Activated CD4-positive, CD25-positive, alpha-beta regulatory T cell treated with anti-CD3 and anti-CD28 coated beads, Interleukin-2, amount 50 U/mL, for 72 hours (primary cell): ENCODE measurements around the gene SNRPA.
A peak's percentile ranks its signal among the peaks of the same experiment; 100 is the strongest.
"Not testable (repeated sequence)": the region's sequence is repeated elsewhere in the genome, so short reads cannot be mapped to it uniquely, and the experiment has no call there.

Experiments
- DNase-seq: peaks from one replicate; pipeline ENCODE4 v3.0.0; 2021

The SNRPA gene

DNA sequence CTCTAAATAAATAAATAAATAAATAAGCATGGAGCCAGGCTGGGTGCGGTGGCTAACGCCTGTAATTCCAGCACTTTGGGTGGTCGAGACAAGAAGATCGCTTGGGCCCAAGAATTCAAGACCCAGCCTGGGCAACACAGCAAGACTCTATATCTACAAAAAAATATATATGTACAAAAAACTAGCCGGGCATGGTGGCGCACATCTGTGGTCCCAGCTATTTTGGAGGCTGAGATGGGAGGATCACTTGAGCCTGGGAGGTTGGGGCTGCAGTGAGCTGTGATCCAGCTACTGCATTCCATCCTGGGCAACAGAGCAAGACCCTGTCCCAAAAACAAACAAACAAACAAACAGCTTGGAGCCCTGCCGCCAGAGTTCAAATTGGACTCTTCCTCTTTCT is 3.5 kb upstream of the SNRPA start:
- DNase-seq = no peak

DNA sequence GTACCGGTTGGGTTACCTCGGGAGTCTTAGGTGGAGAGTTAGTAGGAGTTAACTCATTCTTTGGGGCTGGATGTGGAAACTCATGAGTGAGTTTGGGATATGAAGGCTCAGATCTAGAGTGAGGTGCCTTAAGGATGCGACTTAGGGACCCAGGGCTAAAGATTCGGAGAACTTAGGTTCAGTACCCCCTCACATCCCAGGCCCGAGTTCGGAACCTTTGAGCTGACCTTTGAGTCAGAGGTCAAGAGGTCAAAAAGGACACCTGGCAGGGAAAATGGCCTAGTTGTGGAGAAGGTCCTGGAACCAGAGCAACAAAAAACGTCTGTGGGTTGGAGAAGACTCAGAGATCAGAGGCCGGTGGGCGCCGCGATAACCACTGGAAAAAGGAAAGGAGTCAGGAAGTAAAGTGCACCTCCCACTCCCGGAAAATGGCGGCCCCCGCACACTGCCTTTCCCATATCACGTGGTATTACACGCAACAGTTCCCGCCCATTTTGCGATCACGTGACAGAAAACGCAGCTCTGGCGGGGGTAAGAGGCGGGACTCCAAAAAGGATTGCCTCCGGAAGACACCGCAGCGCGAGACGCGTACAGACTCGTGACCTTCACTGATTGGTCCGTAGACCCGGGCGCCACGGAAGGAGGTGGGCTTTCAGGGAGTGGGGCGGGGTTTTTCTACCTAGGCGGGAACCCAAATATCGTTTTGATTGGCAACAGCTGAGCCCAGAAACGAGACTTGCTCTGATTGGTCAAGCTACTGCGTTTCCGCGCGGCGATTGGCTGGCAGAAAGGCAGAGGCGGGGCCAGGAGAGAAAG is 737 bp upstream of the SNRPA start, which contains the start of gene ACTMAP:
Gene ACTMAP, minus strand, starts transcription at position 420 of the 816 bp plus-strand sequence. CDS start 674 bp downstream, outside the sequence.
- DNase-seq = peak; percentile 98

DNA sequence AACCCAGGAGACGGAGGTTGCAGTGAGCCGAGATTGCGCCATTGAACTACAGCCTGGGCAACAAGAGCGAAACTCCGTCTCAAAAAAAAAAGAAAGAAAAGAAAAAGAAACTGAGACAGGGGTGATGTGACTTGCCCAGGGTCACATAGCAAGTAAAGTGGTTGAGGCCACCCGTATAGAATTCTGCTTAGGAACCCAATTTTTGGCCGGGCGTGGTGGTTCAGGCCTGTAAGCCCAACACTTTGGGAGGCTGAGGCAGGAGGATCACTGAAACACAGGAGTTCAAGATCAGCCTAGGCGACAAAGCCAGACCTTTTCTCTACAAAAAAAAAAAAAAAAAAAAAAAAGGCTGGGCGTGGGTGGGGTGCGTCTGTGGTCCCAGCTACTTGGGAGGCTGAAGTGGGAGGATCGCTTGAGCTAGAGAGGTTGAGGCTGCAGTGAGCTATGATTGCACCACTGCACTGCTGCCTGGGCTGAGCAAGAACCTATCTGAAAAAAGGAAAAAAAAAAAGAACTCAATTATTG is 1.3 kb downstream of the SNRPA start:
- DNase-seq = no peak

DNA sequence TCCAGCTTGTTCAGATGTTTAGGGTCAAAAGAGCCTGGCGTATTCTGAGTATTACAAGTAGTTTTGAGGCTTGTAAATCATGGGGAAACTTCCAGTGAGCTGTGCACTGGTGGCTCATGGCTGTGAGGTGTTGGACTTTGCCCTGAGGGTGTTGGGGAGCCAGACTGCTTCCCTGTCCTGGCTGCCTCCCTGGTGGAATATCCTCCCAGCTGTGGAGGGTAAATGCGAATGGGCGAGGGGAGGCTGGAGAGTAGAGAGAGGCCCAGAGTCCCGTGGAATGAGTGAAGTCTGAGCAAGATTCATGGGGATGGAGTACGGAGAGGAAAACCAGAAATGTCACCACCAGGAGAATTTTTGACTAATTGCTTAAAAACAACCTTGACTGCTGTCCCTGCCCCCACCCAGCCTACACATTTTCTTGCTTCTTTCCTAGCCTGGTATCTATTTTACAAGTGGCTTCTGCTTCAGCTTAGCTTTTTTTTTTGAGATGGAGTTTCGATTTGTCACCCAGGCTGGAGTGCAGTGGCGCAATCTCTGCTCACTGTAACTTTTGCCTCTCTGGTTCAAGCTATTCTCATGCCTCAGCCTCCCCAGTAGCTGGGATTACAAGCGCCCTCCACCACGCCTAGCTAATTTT is 3.7 kb downstream of the SNRPA start:
- DNase-seq = no peak

DNA sequence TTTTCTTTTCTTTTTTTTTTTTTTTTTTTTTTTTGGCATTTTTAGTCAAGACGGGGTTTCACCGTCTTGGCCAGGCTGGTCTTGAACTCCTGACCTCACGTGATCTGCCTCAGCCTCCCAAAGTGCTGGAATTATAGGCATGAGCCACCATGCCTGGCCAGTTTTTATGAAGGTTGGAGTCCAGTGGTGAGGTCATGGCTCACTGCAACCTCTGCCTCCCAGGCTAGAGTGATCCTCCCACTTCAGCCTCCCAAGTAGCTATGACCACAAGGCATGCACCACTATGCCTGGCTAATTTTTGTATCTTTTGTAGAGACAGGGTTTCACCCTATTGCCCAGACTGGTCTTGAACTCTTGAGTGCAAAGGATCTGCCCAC is 4.2 kb downstream of the SNRPA start:
- DNase-seq = no peak

DNA sequence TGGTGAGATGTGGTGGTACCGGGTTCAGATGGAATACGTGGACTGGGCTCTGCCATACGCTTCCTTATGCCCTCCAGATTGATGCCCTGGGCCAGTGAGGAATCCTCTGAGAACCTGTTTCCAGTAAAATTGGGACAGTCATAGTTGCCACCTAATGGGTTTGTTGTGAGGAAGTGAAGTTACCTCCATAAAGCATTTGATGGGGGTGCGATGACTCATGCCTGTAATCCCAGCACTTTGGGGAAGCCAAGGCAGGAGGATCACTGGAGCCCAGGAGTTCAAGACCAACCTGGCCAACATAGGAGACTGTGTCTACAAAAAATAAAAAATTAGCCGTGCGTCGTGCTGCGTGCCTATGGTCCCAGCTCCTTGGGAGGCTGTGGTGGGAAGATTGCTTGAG is 4.8 kb downstream of the SNRPA start:
- DNase-seq = no peak

DNA sequence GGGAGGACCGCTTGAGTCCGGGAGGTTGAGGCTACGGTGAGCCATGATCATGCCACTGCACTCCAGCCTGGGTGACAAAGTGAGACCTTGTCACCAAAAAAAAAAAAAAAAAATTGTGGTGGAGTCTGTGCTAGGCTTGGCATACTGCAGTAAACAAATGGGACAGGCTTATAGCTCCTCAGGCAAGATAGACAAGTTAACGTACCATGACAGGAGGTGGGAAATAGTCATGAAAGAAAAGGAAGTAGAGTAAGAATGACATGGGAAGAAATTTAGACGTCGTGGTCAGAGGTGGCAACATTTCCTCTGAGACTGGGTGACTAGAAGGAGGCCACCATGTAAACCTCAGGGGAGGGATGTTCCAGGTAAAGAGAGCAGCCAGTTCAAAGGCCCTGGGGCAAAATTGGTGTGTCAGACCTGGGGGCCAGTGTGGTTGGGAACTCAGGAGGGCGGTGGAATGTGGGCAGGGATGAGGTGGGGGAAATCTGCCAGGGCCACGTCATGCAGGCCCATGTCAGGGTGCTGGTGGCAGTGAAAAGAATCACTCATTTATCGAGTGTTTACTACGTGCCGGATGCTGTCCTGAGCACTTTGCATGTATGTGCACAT is 5.6 kb downstream of the SNRPA start:
- DNase-seq = no peak

DNA sequence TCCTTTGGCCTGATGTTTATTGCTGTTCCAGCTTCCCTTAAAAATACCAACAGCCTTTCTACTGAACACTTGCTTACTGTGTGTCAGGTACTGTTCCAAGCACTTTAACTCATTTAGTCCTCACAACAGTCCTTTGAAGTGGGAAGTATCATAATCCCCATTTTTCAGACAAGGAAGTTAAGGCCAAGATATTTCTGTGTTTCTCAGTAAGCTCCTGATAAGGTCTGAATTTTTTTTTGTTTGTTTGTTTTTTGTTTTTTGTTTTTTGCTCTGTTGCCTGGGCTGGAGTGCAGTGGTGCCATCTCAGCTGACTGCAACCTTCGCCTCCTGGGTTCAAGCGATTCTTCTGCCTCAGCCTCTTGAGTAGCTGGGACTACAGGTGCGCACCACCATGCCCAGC is 7.5 kb downstream of the SNRPA start:
- no peak for DNase-seq

DNA sequence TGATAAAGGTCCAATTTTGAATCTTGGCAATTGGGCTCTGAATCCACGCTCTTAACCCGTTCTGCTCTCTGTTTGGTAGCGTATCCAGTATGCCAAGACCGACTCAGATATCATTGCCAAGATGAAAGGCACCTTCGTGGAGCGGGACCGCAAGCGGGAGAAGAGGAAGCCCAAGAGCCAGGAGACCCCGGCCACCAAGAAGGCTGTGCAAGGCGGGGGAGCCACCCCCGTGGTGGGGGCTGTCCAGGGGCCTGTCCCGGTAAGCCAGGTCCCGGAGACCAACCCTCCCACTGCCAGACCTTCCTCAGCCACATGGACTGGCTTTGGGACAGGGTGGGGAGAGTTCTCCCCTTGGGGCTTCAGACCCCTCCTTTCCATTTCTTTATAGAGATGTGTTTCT is 8.3 kb downstream of the SNRPA start:
- DNase-seq = no peak

DNA sequence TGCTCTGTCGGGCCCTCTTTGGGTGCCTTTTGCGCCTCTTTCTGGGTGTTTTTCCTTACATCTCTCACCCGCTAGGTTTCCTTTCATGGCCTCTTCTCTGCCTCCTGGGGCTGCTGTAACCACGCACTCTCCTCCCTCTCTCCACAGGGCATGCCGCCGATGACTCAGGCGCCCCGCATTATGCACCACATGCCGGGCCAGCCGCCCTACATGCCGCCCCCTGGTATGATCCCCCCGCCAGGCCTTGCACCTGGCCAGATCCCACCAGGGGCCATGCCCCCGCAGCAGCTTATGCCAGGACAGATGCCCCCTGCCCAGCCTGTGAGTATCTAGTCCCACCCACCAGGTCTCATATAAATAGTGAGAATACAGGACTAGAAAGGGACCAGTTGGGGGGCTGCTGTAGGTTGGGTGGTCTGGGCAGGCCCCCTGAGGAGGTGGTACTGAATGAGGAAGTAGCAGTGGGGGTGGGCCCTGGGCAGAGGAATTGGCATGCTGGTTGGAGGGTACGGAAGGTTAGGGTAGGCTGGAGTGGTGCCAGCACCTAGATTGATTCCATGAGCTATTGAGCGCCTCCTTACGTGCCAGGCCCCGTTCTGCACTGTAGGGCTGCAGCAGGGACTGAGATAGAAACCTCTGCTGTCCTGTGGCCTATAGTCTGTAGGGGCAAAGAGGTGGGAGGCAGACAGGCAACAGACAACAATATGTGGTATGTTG is 11.9 kb downstream of the SNRPA start:
- no peak for DNase-seq

DNA sequence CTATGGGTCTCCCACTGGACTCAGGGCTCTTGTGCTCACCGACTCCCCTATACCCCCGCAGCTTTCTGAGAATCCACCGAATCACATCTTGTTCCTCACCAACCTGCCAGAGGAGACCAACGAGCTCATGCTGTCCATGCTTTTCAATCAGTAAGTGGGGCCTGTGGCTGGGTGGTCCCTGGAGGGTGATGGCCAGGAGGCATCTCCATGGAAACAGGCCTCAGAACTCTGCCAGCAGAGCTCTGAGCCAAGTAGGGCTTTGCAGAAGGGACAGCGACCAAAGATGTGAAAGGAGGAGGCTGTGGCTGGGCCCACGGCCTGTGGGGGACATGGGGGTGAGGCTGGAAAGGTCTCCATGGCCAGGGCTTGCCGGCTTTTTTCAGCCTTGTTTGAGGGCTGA is 12.5 kb downstream of the SNRPA start:
- no peak for DNase-seq

DNA sequence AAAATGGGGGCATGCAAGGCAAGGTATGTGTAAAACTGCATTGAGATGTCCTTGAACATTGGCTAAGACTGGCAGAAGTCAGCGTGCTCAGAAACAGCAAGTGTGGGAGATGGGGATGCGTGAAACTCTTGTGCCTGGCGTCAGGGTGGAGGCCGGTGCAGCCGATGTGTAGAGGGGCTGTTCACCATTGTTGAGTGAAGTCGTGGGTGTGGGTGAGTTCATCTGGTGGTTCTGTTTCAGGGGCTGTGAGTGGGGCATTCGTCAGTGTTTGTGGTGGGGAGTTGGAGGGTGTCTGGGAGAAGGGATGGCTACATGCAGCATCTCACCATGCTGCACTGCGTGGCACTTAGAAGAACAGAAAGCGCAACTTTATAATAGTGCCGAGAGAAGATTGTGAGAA is 13.0 kb downstream of the SNRPA start:
- no peak for DNase-seq

DNA sequence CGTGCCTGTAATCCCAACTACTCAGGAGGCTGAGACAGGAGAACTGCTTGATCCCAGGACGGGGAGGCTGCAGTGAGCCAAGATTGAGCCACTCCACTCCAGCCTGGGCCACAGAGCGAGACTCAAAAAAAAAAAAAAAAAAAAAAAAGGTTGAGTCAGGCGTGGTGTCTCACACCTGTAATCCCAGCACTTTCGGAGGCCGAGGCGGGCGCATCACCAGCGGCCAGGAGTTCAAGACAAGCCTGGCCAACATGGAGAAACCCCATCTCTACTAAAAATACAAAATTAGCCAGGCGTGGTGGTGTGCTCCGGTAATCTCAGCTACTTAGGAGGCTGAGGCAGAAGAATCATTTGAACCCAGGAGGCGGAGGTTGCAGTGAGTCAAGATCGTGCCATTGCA is 15.4 kb downstream of the SNRPA start:
- DNase-seq = not testable (repeated sequence)

DNA sequence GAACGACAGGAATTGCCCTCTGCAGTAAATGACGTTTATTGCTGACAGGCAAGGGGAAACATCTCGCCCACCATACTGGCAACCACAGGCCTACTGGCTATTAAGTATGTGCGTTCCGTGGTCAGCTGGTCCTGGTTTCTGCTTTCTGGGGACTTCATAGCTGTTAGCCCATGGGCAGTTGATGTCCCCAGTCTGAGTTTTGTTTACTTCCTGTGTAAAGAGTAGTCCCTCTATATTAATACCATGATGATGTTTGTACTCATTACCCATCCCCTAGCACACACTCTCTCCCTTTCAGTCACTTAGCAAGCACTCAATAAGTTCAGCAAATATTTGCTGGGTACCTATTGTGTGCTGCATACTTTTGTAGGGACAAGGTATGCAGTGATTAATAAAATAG is 17.9 kb downstream of the SNRPA start:
- no peak for DNase-seq

DNA sequence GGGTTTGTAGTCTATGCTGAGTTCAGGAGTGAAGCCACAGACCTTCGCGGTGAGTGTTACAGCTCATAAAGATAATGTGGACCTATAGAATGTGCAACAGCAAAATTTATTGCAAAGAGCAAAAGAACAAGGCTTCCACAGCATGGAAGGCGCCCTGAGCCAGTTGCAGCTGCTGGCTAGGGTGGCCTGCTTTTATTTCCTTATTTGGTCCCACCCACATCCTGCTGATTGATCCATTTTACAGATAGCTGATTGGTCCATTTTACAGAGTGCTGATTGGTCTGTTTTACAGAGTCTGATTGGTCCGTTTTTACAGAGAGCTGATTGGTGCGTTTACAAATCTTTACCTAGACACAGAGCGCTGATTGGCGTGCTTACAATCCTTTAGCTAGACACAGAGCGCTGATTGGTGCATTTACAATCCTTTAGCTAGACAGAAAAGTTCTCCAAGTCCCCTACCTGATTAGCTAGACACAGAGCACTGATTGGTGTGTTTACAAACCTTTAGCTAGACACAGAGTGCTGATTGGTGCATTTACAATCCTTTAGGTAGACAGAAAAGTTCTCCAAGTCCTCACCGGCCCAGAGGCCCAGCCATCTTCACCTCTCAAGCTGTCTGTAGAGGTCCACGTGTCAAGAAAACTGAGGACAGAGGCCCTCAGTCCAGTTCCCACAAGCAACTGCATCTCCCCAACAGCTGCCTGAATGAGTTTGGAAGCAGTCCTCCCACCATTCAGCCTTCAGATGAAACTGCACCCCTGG is 20.3 kb downstream of the SNRPA start:
- not testable (repeated sequence) for DNase-seq

DNA sequence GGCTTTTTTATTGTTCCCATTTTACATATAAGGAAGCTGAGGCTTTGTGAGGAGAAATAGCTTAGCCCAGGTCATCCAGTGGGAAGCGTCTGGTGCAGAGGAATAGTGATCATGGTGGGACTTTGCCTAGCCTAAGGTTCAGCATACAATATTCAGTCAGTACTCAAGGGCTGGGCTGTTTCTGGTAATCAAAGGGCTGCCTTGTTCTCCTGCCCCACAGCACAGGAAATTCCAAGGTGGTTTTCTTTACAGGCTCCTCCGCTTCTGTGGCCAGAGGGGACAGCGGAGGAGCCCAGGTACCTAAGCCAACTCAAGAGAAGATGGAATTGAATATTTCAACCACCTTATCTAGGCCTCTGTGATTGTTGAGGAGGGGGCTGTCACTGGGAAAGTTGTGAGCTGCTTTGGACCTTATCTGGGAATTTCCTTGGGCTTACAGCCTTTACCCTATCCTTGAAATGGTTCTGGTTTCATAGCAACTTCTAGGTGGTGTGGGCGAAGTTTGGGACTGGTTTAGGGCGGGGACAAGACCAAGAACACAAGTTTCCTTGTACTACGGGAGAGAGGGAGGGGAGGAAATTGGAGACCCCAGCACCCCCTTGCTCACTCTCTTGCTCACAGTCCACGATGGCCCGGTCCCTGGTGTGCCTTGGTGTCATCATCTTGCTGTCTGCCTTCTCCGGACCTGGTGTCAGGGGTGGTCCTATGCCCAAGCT is 24.1 kb downstream of the SNRPA start, which contains the start of gene MIA:
Gene MIA, plus strand, starts transcription at position 606 of the 716 bp plus-strand sequence. Its CDS starts 22 bp downstream, at position 628.
- no peak for DNase-seq

DNA sequence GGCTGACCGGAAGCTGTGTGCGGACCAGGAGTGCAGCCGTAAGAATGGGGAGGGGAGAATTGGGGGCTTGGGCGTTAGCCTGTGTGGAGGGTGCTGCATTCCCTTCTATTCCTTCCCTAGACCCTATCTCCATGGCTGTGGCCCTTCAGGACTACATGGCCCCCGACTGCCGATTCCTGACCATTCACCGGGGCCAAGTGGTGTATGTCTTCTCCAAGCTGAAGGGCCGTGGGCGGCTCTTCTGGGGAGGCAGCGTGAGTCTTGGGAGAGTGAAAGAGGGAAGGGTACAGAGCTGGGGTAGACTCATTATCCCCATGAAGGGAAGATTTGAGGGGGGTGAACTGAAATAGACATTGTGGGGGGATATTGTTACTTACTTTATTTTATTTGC is 24.6 kb downstream of the SNRPA start:
- no peak for DNase-seq

DNA sequence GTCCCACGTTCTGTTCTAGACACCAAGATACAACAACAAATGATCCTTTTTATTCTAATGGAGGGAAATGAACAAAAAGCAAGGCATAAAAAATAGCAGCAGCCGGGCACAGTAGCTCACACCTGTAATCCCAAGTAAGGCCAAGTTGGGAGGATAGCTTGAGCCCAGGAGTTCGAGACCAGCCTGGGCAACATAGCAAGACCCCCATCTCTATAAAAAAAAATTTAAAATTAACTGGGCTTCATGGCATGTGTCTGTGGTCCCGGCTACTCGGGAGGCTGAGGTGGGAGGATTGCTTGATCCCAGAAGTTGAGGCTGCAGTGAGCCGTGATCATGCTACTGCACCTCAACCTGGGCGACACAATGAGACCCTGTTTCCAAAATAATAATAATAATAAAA is 25.4 kb downstream of the SNRPA start:
- DNase-seq = no peak

DNA sequence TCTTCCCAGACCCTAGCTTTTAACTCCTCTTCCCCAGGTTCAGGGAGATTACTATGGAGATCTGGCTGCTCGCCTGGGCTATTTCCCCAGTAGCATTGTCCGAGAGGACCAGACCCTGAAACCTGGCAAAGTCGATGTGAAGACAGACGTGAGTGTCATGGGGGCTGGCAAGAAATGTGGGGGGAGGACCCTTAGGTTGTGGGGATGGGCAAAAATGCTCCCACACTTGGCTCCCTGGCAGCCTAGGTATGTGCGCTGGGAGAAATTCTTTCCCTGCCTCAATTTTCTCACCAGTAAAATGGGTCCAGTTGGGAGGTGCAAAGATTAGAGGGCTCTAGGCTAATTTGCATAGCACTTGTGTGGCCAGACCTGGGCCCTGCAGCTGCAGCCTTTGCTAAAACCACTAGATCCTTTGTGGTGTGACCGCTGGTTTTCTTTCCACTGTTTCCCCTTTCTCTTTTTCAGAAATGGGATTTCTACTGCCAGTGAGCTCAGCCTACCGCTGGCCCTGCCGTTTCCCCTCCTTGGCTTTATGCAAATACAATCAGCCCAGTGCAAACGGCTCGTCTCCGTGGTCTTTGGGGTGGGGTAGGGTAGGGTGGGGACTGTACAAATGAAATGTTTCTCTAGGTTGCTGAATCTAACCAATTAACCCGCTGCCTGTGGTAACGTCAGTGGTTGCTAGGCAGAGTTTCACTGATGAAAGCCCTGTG is 26.1 kb downstream of the SNRPA start:
- peak; percentile 80 for DNase-seq

DNA sequence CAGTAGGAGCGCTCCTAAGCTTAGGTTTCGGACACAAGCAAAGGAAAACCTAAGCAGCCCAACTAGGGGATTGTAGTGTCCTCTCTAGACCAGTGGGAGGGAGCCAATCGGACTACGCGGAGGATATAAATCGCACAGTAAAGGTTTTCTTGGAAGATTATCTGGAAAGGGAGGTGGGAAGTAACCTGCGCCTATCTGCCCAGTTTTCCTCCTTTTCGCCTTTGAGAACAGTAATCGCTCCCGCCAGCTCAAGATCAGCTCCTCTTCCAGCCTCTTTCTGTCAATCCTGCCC is 26.6 kb downstream of the SNRPA start:
- no peak for DNase-seq
